CD14-positive monocyte (primary cell): ENCODE results near the gene RYR2. TPM values are rescaled to one million over a fixed set of nuclear protein-coding genes. Genes with fewer than 3 reads are reported as not detected.

Experiments
- DNase-seq, 3 donors: peaks; one replicate each; pipeline ENCODE4 v3.0.0-alpha.2; 2011 to 2022
- H2AFZ ChIP-seq: 2 replicates; pipeline ENCODE4 v1.6.0; 2012; ENCODE audit warnings: mild to moderate bottlenecking, low read depth, low read length, inconsistent platforms; ENCODE audit not compliant: insufficient read depth, poor library complexity, severe bottlenecking
- H3K27ac ChIP-seq, 2 donors: 1 replicate in 1 of 2; 2 replicates in 1 of 2; pipeline ENCODE4 v1.5.1; 2012 to 2013; ENCODE audit warnings: low read length in 2 of 2, control low read depth in 1 of 2, inconsistent platforms in 1 of 2, low read depth in 1 of 2, mild to moderate bottlenecking in 1 of 2
- H3K27me3 ChIP-seq, 2 donors: one replicate each; pipeline versions ENCODE4 v1.6.0 to v1.6.1; 2011 to 2013; ENCODE audit warnings: low read length in 2 of 2; ENCODE audit not compliant: control insufficient read depth in 2 of 2, insufficient read depth in 2 of 2
- H3K36me3 ChIP-seq, 2 donors: replicated peaks in 1 of 2; 1 replicate in 1 of 2; 2 replicates in 1 of 2; pipeline versions ENCODE4 v1.5.1 to v1.6.1; 2012 to 2013; ENCODE audit warnings: low read length in 2 of 2, control low read depth in 1 of 2, inconsistent platforms in 1 of 2, mild to moderate bottlenecking in 1 of 2; ENCODE audit not compliant: insufficient read depth in 2 of 2, control insufficient read depth in 1 of 2
- H3K4me1 ChIP-seq, 2 donors: 1 replicate in 1 of 2; 2 replicates in 1 of 2; pipeline versions ENCODE4 v1.5.1 to v1.6.1; 2012 to 2013; ENCODE audit warnings: low read length in 2 of 2, control low read depth in 1 of 2, inconsistent platforms in 1 of 2, mild to moderate bottlenecking in 1 of 2, moderate library complexity in 1 of 2; ENCODE audit not compliant: insufficient read depth in 2 of 2, control insufficient read depth in 1 of 2
- H3K4me2 ChIP-seq: replicated peaks from 2 replicates; pipeline ENCODE3; 2012; ENCODE audit warnings: low read length, moderate library complexity, mild to moderate bottlenecking; ENCODE audit not compliant: poor library complexity, severe bottlenecking; ENCODE audit errors: extremely low read depth
- H3K4me3 ChIP-seq, 3 experiments: fragments of 200-600 bp in 1 of 3; sonication (generic) in 1 of 3; replicated peaks in 1 of 3; 1 replicate in 2 of 3; 2 replicates in 1 of 3; pipeline ENCODE4 v1.5.1; 2011 to 2013; ENCODE audit warnings: low read length in 3 of 3, mild to moderate bottlenecking in 3 of 3, control low read depth in 2 of 3, low read depth in 2 of 3, inconsistent platforms in 1 of 3, moderate library complexity in 1 of 3
- H3K79me2 ChIP-seq: 2 replicates; pipeline ENCODE4 v1.6.0; 2012; ENCODE audit warnings: mild to moderate bottlenecking, control low read depth, inconsistent platforms, low read length, moderate library complexity; ENCODE audit not compliant: insufficient read depth
- H3K9ac ChIP-seq: 2 replicates; pipeline ENCODE4 v1.6.0; 2017; ENCODE audit warnings: low read length, mild to moderate bottlenecking; ENCODE audit not compliant: insufficient read depth, poor library complexity, severe bottlenecking
- H3K9me3 ChIP-seq, 2 donors: replicated peaks in 1 of 2; 1 replicate in 1 of 2; 2 replicates in 1 of 2; pipeline versions ENCODE4 v1.5.1 to v1.6.1; 2012 to 2013; ENCODE audit warnings: low read length in 2 of 2, control low read depth in 1 of 2; ENCODE audit not compliant: control insufficient read depth in 1 of 2, insufficient read depth in 1 of 2
- H4K20me1 ChIP-seq: 2 replicates; pipeline ENCODE4 v1.6.0; 2012; ENCODE audit warnings: mild to moderate bottlenecking, low read length, control low read depth, moderate library complexity; ENCODE audit not compliant: insufficient read depth
- H3K27ac Mint-ChIP-seq, 7 donors: one replicate each; pipeline ENCODE4 v1.8.0; 2020; ENCODE audit warnings: mild to moderate bottlenecking in 7 of 7, mixed read lengths in 7 of 7, moderate library complexity in 6 of 7, inconsistent platforms in 2 of 7
- H3K27me3 Mint-ChIP-seq, 3 donors: one replicate each; pipeline ENCODE4 v1.8.0; 2021 to 2022; ENCODE audit warnings: low read depth in 3 of 3, mild to moderate bottlenecking in 3 of 3, mixed read lengths in 3 of 3, moderate library complexity in 3 of 3, inconsistent platforms in 1 of 3
- H3K36me3 Mint-ChIP-seq, 2 donors: one replicate each; pipeline ENCODE4 v1.8.0; 2020; ENCODE audit warnings: mixed read lengths in 2 of 2, inconsistent platforms in 1 of 2, mild to moderate bottlenecking in 1 of 2
- H3K4me1 Mint-ChIP-seq: one replicate; pipeline ENCODE4 v1.8.0; 2020; ENCODE audit warnings: mild to moderate bottlenecking, mixed read lengths
- H3K4me3 Mint-ChIP-seq, 2 donors: one replicate each; pipeline ENCODE4 v1.8.0; 2020; ENCODE audit warnings: mild to moderate bottlenecking in 2 of 2, mixed read lengths in 2 of 2, moderate library complexity in 1 of 2
- H3K9me3 Mint-ChIP-seq, 7 donors: one replicate each; pipeline ENCODE4 v1.8.0; 2020 to 2022; ENCODE audit warnings: mixed read lengths in 7 of 7, mild to moderate bottlenecking in 6 of 7, moderate library complexity in 6 of 7, inconsistent platforms in 2 of 7
- WGBS: methylation state at CpG from one replicate; pipeline ENCODE4 v1.1.5; 2013; ENCODE audit warnings: missing lambda C conversion rate; ENCODE audit not compliant: insufficient coverage; 5-methylcytosine and 5-hydroxymethylcytosine counted together
- intact Hi-C, 2 donors: fragments of 100-400 bp; cut with micrococcal nuclease; formaldehyde crosslinking; loops; one replicate each; pipeline versions ENCODE4 v1.15.0 to v1.15.1; 2023
- polyA plus RNA-seq, 3 donors: library from polyadenylated mRNA; depleted of rRNA in 1 of 3; unstranded in 2 of 3; stranded (reverse) in 1 of 3; fragments of 300-500 nt in 2 of 3; fragments of >200 nt in 1 of 3; fragmentation: Illumina TruSeq in 2 of 3; gene quantifications; 1 replicate in 2 of 3; 2 replicates in 1 of 3; pipeline ENCODE4 v1.2.3, GENCODE V29; 2012 to 2021
- TF ChIP-seq, protein P1 (sequence below): fragments of 200-600 bp; IDR thresholded peaks from one replicate; pipeline ENCODE4 v1.8.0; 2022; ENCODE audit warnings: antibody characterized with exemption, mild to moderate bottlenecking

RYR2 gene
- polyA plus RNA-seq, 3 donors, result not detected

DNA sequence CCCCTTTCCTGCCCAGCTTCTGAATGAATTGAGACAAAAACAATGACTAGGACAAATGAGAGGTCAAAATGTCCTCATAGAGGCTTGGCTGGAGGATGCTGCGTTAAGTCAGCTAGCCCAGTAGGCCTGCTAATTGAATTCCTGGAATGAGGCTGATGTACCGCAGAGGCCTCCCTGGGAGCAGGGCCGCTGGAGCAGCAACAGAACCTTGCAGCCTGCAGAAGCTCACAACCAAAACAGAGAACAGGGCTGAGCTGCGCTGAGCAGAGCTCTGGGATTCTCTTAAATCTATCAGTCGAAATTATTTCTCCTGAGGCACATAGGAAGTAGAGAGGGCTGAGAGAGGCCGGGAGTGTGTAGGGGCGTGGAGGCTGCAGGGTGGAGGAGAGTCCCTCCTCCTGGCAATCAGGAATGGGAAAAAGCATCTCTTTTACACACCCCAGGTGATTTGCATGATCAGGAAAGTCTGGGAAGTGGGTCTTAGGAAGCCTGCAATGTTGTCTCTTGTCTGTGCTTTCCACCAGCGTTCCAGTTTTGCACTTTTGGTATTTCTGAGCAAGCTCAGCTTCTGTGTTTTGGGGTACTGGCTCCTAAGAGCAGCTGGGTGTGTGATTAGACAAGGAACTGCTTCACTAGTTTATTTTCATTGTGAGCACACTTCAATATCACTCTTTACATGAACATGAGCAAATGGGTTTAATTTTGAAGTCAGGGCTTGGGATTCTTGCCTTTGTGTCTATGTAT is 66.5 kb downstream of the RYR2 start:
- H3K36me3 Mint-ChIP-seq, result no peaks in the 10 kb centered on the region
- no peaks in the 10 kb centered on the region for H3K9me3 ChIP-seq
- TF ChIP-seq, protein P1, sequence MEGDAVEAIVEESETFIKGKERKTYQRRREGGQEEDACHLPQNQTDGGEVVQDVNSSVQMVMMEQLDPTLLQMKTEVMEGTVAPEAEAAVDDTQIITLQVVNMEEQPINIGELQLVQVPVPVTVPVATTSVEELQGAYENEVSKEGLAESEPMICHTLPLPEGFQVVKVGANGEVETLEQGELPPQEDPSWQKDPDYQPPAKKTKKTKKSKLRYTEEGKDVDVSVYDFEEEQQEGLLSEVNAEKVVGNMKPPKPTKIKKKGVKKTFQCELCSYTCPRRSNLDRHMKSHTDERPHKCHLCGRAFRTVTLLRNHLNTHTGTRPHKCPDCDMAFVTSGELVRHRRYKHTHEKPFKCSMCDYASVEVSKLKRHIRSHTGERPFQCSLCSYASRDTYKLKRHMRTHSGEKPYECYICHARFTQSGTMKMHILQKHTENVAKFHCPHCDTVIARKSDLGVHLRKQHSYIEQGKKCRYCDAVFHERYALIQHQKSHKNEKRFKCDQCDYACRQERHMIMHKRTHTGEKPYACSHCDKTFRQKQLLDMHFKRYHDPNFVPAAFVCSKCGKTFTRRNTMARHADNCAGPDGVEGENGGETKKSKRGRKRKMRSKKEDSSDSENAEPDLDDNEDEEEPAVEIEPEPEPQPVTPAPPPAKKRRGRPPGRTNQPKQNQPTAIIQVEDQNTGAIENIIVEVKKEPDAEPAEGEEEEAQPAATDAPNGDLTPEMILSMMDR, result no peak
- intact Hi-C loops, result no loop called here
- H3K36me3 ChIP-seq, result no peaks in the 10 kb centered on the region
- peaks cover 0 to 6% (median 0%) of the 10 kb centered on the region in 3 donors for H3K27me3 Mint-ChIP-seq
- H3K27ac ChIP-seq, result no peak overlapping the region
- no peaks in the 10 kb centered on the region for H3K27me3 ChIP-seq
- no peaks in the 10 kb centered on the region for H4K20me1 ChIP-seq
- DNase-seq, result no peak
- no peak overlapping the region for H3K4me3 ChIP-seq
- H3K4me2 ChIP-seq, result no peak overlapping the region
- H3K79me2 ChIP-seq, result no peaks in the 10 kb centered on the region
- WGBS, result 82% methylated on average over 3 of the region's 8 CpGs
- H3K9me3 Mint-ChIP-seq, result peaks cover 0 to 8% (median 2%) of the 10 kb centered on the region in 7 donors
- H3K4me1 Mint-ChIP-seq, result no peaks in the 10 kb centered on the region
- no peak overlapping the region for H2AFZ ChIP-seq
- H3K9ac ChIP-seq, result no peak overlapping the region
- no peak overlapping the region for H3K27ac Mint-ChIP-seq
- H3K4me1 ChIP-seq, result no peaks in the 10 kb centered on the region
- H3K4me3 Mint-ChIP-seq, result no peak overlapping the region

DNA sequence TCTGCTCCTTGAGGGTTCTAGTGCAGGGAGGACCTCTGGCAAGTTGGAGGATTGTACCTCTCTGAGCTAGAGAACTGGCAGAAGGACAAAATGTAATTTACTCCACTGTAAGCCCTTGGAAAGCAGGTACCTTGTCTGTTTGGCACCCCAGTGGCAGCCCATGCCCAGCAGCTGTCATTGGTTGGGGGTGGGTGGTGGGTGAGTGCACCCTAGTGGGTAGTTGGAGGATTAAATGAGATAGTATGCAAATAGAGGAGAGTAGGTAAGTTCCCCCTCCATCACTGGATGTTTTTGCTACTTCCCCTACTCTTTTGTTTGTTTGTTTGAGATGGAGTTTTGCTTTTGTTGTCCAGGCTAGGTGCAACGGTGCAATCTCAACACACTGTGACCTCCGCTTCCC is 69.8 kb downstream of the RYR2 start:
- no peak overlapping the region for H3K4me2 ChIP-seq
- Mint-ChIP-seq H3K36me3 (no peaks in the 10 kb centered on the region), H3K27ac (no peak overlapping the region), H3K9me3 (peaks cover 0 to 5% (median 2%) of the 10 kb centered on the region in 7 donors), H3K4me1 (no peaks in the 10 kb centered on the region), H3K27me3 (peaks cover 0 to 3% (median 0%) of the 10 kb centered on the region in 3 donors), H3K4me3 (no peak overlapping the region)
- WGBS, result 50% methylated on average over 2 of the region's 2 CpGs
- H2AFZ ChIP-seq, result no peak overlapping the region
- H3K36me3 ChIP-seq, result no peaks in the 10 kb centered on the region
- H3K27ac ChIP-seq, result no peak overlapping the region
- H3K9ac ChIP-seq, result no peak overlapping the region
- TF ChIP-seq, protein P1, result no peak
- no peak overlapping the region for H3K4me3 ChIP-seq
- no peaks in the 10 kb centered on the region for H3K4me1 ChIP-seq
- DNase-seq, result no peak
- intact Hi-C loops, result no loop called here
- H4K20me1 ChIP-seq, result no peaks in the 10 kb centered on the region
- H3K79me2 ChIP-seq, result no peaks in the 10 kb centered on the region
- no peaks in the 10 kb centered on the region for H3K9me3 ChIP-seq
- no peaks in the 10 kb centered on the region for H3K27me3 ChIP-seq
